Fibroblast of mammary gland (primary cell): Measurements from ENCODE around the gene ZNF500.
"Not testable (repeated sequence)": the region's sequence is repeated elsewhere in the genome, so short reads cannot be mapped to it uniquely, and the experiment has no call there.

Experiments used
- DNase-seq: peaks from one replicate; pipeline ENCODE4 v3.0.0-alpha.2; 2010; ENCODE audit warnings: low read depth
- H3K4me3 ChIP-seq: 2 replicates; pipeline ENCODE4 v1.5.1; 2011; ENCODE audit warnings: low read depth, mild to moderate bottlenecking, low read length, moderate library complexity; ENCODE audit not compliant: control insufficient read depth
- CTCF ChIP-seq: conservative IDR thresholded peaks from 2 replicates; pipeline ENCODE4 v1.5.1; 2011; ENCODE audit warnings: low read depth, low read length, inconsistent platforms; ENCODE audit not compliant: control insufficient read depth, insufficient read depth

The ZNF500 gene

DNA sequence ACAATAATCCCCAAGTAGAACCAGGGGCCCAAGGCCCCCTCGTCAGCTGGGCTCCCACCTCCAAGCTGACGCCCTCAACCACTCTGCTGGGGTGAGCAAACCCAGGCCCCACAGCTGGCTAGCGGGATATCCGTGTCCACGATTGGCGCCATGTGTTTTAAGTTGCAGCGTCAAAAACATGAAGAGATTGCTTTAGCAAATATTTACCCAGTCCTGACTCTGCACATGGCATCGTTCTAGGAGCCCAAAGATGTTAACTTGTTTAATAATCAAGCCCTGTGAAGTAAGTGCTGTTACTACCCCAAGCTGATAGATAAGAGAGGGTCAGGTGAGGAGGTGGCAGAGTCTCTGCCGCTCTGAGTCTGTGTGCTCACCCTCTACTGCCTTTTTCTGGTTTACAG, 21.5 kb upstream of the ZNF500 start:
- H3K4me3 ChIP-seq, result no peak overlapping the region
- TF ChIP-seq CTCF, result no peak
- DNase-seq, result no peak

GRCh38 chr16:4787627-4788482, 20.9 kb upstream of the ZNF500 start, which contains the start of gene SEPTIN12:
SEPTIN12 (minus strand) TSS chr16:4788345; CDS start chr16:4787645, 700 bp downstream.
- no peak for TF ChIP-seq CTCF

GRCh38 chr16:4787068-4787467, 20.1 kb upstream of the ZNF500 start:
- no peak for DNase-seq
- no peak for TF ChIP-seq CTCF
- no peak overlapping the region for H3K4me3 ChIP-seq

More at GRCh38 chr16:4787627-4788482, 20.9 kb upstream of the ZNF500 start, which contains the start of gene SEPTIN12:
- no peak for DNase-seq
- H3K4me3 ChIP-seq, result no peak within 1 kb of the TSS

DNA sequence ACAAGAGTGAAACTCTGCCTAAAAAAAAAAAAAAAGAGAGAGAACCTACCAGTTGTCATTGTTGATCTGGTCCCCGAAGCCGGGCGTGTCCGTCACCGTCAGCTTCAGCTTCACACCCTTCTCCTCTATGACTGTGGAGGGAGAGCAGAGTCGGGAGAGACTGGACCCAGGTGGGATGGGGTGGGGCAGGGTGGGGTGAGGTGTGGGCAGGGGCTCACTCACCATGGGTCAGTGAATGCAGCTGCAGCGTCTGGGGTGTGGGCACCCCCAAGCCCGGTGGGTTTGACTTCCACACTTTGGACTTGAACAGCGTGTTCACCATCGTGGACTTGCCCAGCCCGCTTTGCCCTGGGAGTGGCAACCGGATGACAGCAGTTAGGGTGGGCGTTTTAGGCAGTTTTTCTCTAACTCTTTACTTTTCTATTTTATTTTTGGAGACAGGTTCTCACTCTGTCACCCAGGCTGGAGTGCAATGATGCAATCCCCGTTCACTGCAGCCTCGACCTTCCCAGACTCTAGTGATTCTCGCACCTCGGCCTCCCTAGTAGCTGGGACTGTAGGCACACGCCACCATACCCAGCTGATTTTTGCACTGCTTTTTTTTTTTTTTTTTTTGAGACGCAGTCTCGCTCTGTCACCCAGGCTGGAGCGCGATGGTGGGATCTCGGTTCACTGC, 18.9 kb upstream of the ZNF500 start:
- no peak for DNase-seq
- no peak overlapping the region for H3K4me3 ChIP-seq
- TF ChIP-seq CTCF, result no peak

- not testable (repeated sequence) for H3K4me3 ChIP-seq, DNase-seq
These were observed 17.6 kb upstream of the ZNF500 start for GRCh38 chr16:4784444-4784987.

GRCh38 chr16:4783951-4784336, 17.0 kb upstream of the ZNF500 start:
- no peak for TF ChIP-seq CTCF
- no peak for DNase-seq
- H3K4me3 ChIP-seq, result no peak overlapping the region
